Neural progenitor cell (in vitro differentiated cells): ENCODE measurements around the gene NHEJ1. TPM values are rescaled to one million over a fixed set of nuclear protein-coding genes. Genes with fewer than 3 reads are reported as not detected.

Experiments used
- DNase-seq: peaks from one replicate; pipeline ENCODE4 v3.0.0-alpha.2; 2016; ENCODE audit warnings: low spot score
- H2AFZ ChIP-seq: fragments of 200-600 bp; sonication (generic); replicated peaks from 2 replicates; pipeline ENCODE4 v1.6.1; 2016; ENCODE audit warnings: antibody characterized with exemption
- H3F3A ChIP-seq: fragments of 200-600 bp; sonication (generic); 2 replicates; pipeline ENCODE4 v1.6.1; 2016; ENCODE audit warnings: antibody characterized with exemption, low read depth
- H3K27ac ChIP-seq: fragments of 200-600 bp; sonication (generic); 2 replicates; pipeline ENCODE4 v1.5.1; 2016; ENCODE audit warnings: mild to moderate bottlenecking
- H3K27me3 ChIP-seq: fragments of 200-600 bp; sonication (generic); 2 replicates; pipeline ENCODE4 v1.6.1; 2016; ENCODE audit warnings: mild to moderate bottlenecking, moderate library complexity
- H3K36me3 ChIP-seq: fragments of 200-600 bp; sonication (generic); 2 replicates; pipeline ENCODE4 v1.5.1; 2016
- H3K4me1 ChIP-seq: fragments of 200-600 bp; sonication (generic); 2 replicates; pipeline ENCODE4 v1.6.1; 2016; ENCODE audit warnings: mixed run types
- H3K4me2 ChIP-seq: fragments of 200-600 bp; sonication (generic); 2 replicates; pipeline ENCODE4 v1.6.1; 2016
- H3K4me3 ChIP-seq: fragments of 200-600 bp; sonication (generic); 2 replicates; pipeline ENCODE4 v1.5.1; 2016
- H3K79me2 ChIP-seq: fragments of 200-600 bp; sonication (generic); 2 replicates; pipeline ENCODE4 v1.6.1; 2016; ENCODE audit warnings: low read depth
- H3K9ac ChIP-seq: fragments of 200-600 bp; sonication (generic); 2 replicates; pipeline ENCODE4 v1.6.1; 2016
- H3K9me3 ChIP-seq: fragments of 200-600 bp; sonication (generic); 2 replicates; pipeline ENCODE4 v1.5.1; 2016; ENCODE audit warnings: low read depth
- H4K20me1 ChIP-seq: fragments of 200-600 bp; sonication (generic); 2 replicates; pipeline ENCODE4 v1.6.1; 2016; ENCODE audit warnings: low read depth
- H3K27ac Mint-ChIP-seq: 3 replicates; pipeline ENCODE4 v1.8.0; 2021; ENCODE audit warnings: mixed read lengths
- H3K27me3 Mint-ChIP-seq: 2 replicates; pipeline ENCODE4 v1.8.0; 2022; ENCODE audit warnings: low read depth, mild to moderate bottlenecking, inconsistent platforms, moderate library complexity, mixed read lengths; ENCODE audit not compliant: insufficient read depth
- H3K36me3 Mint-ChIP-seq: 3 replicates; pipeline ENCODE4 v1.8.0; 2021; ENCODE audit warnings: mixed read lengths
- H3K4me1 Mint-ChIP-seq: 3 replicates; pipeline ENCODE4 v1.8.0; 2021; ENCODE audit warnings: mixed read lengths
- H3K4me3 Mint-ChIP-seq: 3 replicates; pipeline ENCODE4 v1.8.0; 2021; ENCODE audit warnings: mild to moderate bottlenecking, moderate library complexity, mixed read lengths
- H3K9me3 Mint-ChIP-seq: 3 replicates; pipeline ENCODE4 v1.8.0; 2020; ENCODE audit warnings: mixed read lengths
- CTCF ChIP-seq: fragments of 200-600 bp; sonication (generic); IDR thresholded peaks from 2 replicates; pipeline ENCODE4 v1.5.1; 2017; ENCODE audit warnings: antibody characterized with exemption, mild to moderate bottlenecking
- EZH2 ChIP-seq: fragments of 200-600 bp; sonication (generic); IDR thresholded peaks from 2 replicates; pipeline ENCODE4 v1.6.1; 2017; ENCODE audit warnings: antibody characterized with exemption, mild to moderate bottlenecking, moderate library complexity
- EZH2phosphoT487 ChIP-seq: fragments of 200-600 bp; sonication (generic); IDR thresholded peaks from 2 replicates; pipeline ENCODE4 v1.6.1; 2017; ENCODE audit warnings: antibody characterized with exemption
- total RNA-seq: library from RNA; depleted of rRNA; stranded (reverse); fragments of >200 nt; gene quantifications from 2 replicates; pipeline ENCODE4 v1.2.3, GENCODE V29; 2015; ENCODE audit warnings: low replicate concordance

Gene NHEJ1
- total RNA-seq, 1 donor from 2014 or later = 25.5 TPM

GRCh38 chr2:219041252-219041651 lies 119.4 kb downstream of the NHEJ1 start, which contains the start of gene CFAP65:
TSS of gene CFAP65 (minus strand) at chr2:219041516. CDS start at chr2:219039048, 2,468 bp downstream.
- Mint-ChIP-seq H3K9me3 (no peaks in the 10 kb centered on the region), H3K27me3 (peaks cover 36% of the 10 kb centered on the region), H3K27ac (peak within 1 kb of the TSS; percentile 79), H3K4me1 (peaks cover 6% of the 10 kb centered on the region), H3K4me3 (peak within 1 kb of the TSS; percentile 94), H3K36me3 (no peaks in the 10 kb centered on the region)
- no peaks in the 10 kb centered on the region for H3F3A ChIP-seq
- no peaks in the 10 kb centered on the region for H3K79me2 ChIP-seq
- H3K36me3 ChIP-seq = no peaks in the 10 kb centered on the region
- peak within 1 kb of the TSS; percentile 87 for H2AFZ ChIP-seq
- no peaks in the 10 kb centered on the region for H3K4me1 ChIP-seq
- H3K4me3 ChIP-seq = peak within 1 kb of the TSS; percentile 63
- no peak within 1 kb of the TSS for H3K9ac ChIP-seq
- TF ChIP-seq EZH2 (no peak), CTCF (no peak), EZH2phosphoT487 (no peak)
- H3K9me3 ChIP-seq = no peaks in the 10 kb centered on the region
- peak within 1 kb of the TSS; percentile 90 for H3K4me2 ChIP-seq
- H3K27me3 ChIP-seq = peaks cover 80% of the 10 kb centered on the region
- DNase-seq = peak; percentile 83
- no peak within 1 kb of the TSS for H3K27ac ChIP-seq
- H4K20me1 ChIP-seq = no peaks in the 10 kb centered on the region

GRCh38 chr2:219038600-219038999 lies 122.0 kb downstream of the NHEJ1 start:
- H3K79me2 ChIP-seq = no peaks in the 10 kb centered on the region
- H3K4me3 Mint-ChIP-seq = no peak overlapping the region

GRCh38 chr2:219037783-219038499 lies 122.7 kb downstream of the NHEJ1 start:
- Histone ChIP-seq H3K4me2 (no peak overlapping the region), H3K27ac (no peak overlapping the region), H3K4me1 (no peaks in the 10 kb centered on the region), H3K79me2 (no peaks in the 10 kb centered on the region), H3K4me3 (no peak overlapping the region), H3K9me3 (no peaks in the 10 kb centered on the region), H3K27me3 (peaks cover 92% of the 10 kb centered on the region), H3F3A (no peaks in the 10 kb centered on the region), H4K20me1 (no peaks in the 10 kb centered on the region), H3K9ac (no peak overlapping the region), H2AFZ (no peak overlapping the region), H3K36me3 (no peaks in the 10 kb centered on the region)
- no peak overlapping the region for H3K27ac Mint-ChIP-seq
- H3K9me3 Mint-ChIP-seq = no peaks in the 10 kb centered on the region
- no peak overlapping the region for H3K4me3 Mint-ChIP-seq
- peaks cover 28% of the 10 kb centered on the region for H3K27me3 Mint-ChIP-seq
- no peak for DNase-seq
- TF ChIP-seq CTCF (no peak), EZH2 (no peak), EZH2phosphoT487 (no peak)
- no peaks in the 10 kb centered on the region for H3K36me3 Mint-ChIP-seq
- H3K4me1 Mint-ChIP-seq = peaks cover 6% of the 10 kb centered on the region

More at GRCh38 chr2:219038600-219038999, 122.0 kb downstream of the NHEJ1 start:
- H3F3A ChIP-seq = no peaks in the 10 kb centered on the region
- no peak overlapping the region for H3K27ac ChIP-seq
- H4K20me1 ChIP-seq = no peaks in the 10 kb centered on the region
- H3K4me1 ChIP-seq = no peaks in the 10 kb centered on the region
- Mint-ChIP-seq H3K4me1 (peaks cover 6% of the 10 kb centered on the region), H3K9me3 (no peaks in the 10 kb centered on the region), H3K27me3 (peaks cover 31% of the 10 kb centered on the region), H3K27ac (no peak overlapping the region), H3K36me3 (no peaks in the 10 kb centered on the region)
- H2AFZ ChIP-seq = no peak overlapping the region
- TF ChIP-seq CTCF = no peak
- no peak for TF ChIP-seq EZH2
- TF ChIP-seq EZH2phosphoT487 = no peak
- no peaks in the 10 kb centered on the region for H3K9me3 ChIP-seq
- no peaks in the 10 kb centered on the region for H3K36me3 ChIP-seq
- no peak for DNase-seq
- H3K4me2 ChIP-seq = no peak overlapping the region
- H3K27me3 ChIP-seq = peaks cover 92% of the 10 kb centered on the region
- no peak overlapping the region for H3K4me3 ChIP-seq
- H3K9ac ChIP-seq = no peak overlapping the region
